Liver (tissue), 9 donors: ENCODE results near the gene CNIH2. TPM values are rescaled to one million over a fixed set of nuclear protein-coding genes. Genes with fewer than 3 reads are reported as not detected.
"Not testable (repeated sequence)": the region's sequence is repeated elsewhere in the genome, so short reads cannot be mapped to it uniquely, and the experiment has no call there.

Experiments
- DNase-seq: peaks from one replicate; pipeline ENCODE4 v3.0.0-alpha.2; 2017; ENCODE audit warnings: low spot score
- H3K27ac ChIP-seq, 2 donors: one replicate each; pipeline ENCODE4 v1.7.0; 2013; ENCODE audit warnings: inconsistent platforms in 2 of 2, low read length in 2 of 2, control low read depth in 1 of 2, low read depth in 1 of 2, mild to moderate bottlenecking in 1 of 2
- H3K27me3 ChIP-seq, 4 donors: one replicate each; pipeline versions ENCODE4 v1.6.1 to v1.7.0; 2013; ENCODE audit warnings: low read length in 3 of 4, inconsistent platforms in 1 of 4, mild to moderate bottlenecking in 1 of 4, moderate library complexity in 1 of 4; ENCODE audit not compliant: control insufficient read depth in 4 of 4, insufficient read depth in 4 of 4
- H3K36me3 ChIP-seq, 4 donors: one replicate each; pipeline versions ENCODE4 v1.6.1 to v1.7.0; 2013; ENCODE audit warnings: low read length in 3 of 4, mild to moderate bottlenecking in 3 of 4, low read depth in 1 of 4, moderate library complexity in 1 of 4; ENCODE audit not compliant: control insufficient read depth in 4 of 4, insufficient read depth in 3 of 4
- H3K4me1 ChIP-seq, 4 donors: one replicate each; pipeline versions ENCODE4 v1.6.1 to v1.7.0; 2013; ENCODE audit warnings: low read length in 3 of 4, mild to moderate bottlenecking in 3 of 4, moderate library complexity in 1 of 4; ENCODE audit not compliant: control insufficient read depth in 4 of 4, insufficient read depth in 4 of 4
- H3K4me3 ChIP-seq, 3 donors: one replicate each; pipeline versions ENCODE4 v1.6.1 to v1.7.0; 2013; ENCODE audit warnings: low read length in 3 of 3, control low read depth in 1 of 3, low read depth in 1 of 3, mild to moderate bottlenecking in 1 of 3
- H3K9ac ChIP-seq, 2 donors: one replicate each; pipeline ENCODE4 v1.7.0; 2013; ENCODE audit warnings: low read length in 2 of 2, mild to moderate bottlenecking in 2 of 2, moderate library complexity in 2 of 2, control low read depth in 1 of 2, low read depth in 1 of 2
- H3K9me3 ChIP-seq, 4 donors: one replicate each; pipeline versions ENCODE4 v1.6.1 to v1.7.0; 2013; ENCODE audit warnings: low read length in 3 of 4; ENCODE audit not compliant: control insufficient read depth in 4 of 4
- EGR1 ChIP-seq, 2 donors: IDR thresholded peaks; 2 replicates each; pipeline ENCODE4 v1.6.1; 2016 to 2018; ENCODE audit warnings: antibody characterized with exemption in 2 of 2, low read depth in 2 of 2
- FOXA1 ChIP-seq: IDR thresholded peaks from 2 replicates; pipeline ENCODE4 v1.6.1; 2016; ENCODE audit warnings: antibody characterized with exemption
- FOXA2 ChIP-seq: IDR thresholded peaks from 2 replicates; pipeline ENCODE4 v1.6.1; 2016; ENCODE audit warnings: antibody characterized with exemption
- GABPA ChIP-seq, 2 donors: IDR thresholded peaks in 1 of 2; conservative IDR thresholded peaks in 1 of 2; 2 replicates each; pipeline ENCODE4 v1.6.1; 2016; ENCODE audit warnings: antibody characterized with exemption in 2 of 2, mild to moderate bottlenecking in 1 of 2, moderate library complexity in 1 of 2
- HNF4A ChIP-seq, 2 donors: conservative IDR thresholded peaks; 2 replicates each; pipeline ENCODE4 v1.6.1; 2016; ENCODE audit warnings: antibody characterized with exemption in 2 of 2, mild to moderate bottlenecking in 2 of 2
- HNF4G ChIP-seq: IDR thresholded peaks from 2 replicates; pipeline ENCODE4 v1.6.1; 2016; ENCODE audit warnings: antibody characterized with exemption
- JUND ChIP-seq, 2 donors: IDR thresholded peaks; 2 replicates each; pipeline ENCODE4 v1.6.1; 2016; ENCODE audit warnings: antibody characterized with exemption in 2 of 2
- NR2F2 ChIP-seq: IDR thresholded peaks from 2 replicates; pipeline ENCODE4 v1.6.1; 2016; ENCODE audit warnings: antibody characterized with exemption
- RAD21 ChIP-seq, 2 donors: IDR thresholded peaks; 2 replicates each; pipeline ENCODE4 v1.6.1; 2016; ENCODE audit warnings: antibody characterized with exemption in 2 of 2, mild to moderate bottlenecking in 2 of 2
- REST ChIP-seq: IDR thresholded peaks from 2 replicates; pipeline ENCODE4 v1.6.1; 2016; ENCODE audit warnings: antibody characterized with exemption, mild to moderate bottlenecking
- RXRA ChIP-seq, 2 donors: IDR thresholded peaks; 2 replicates each; pipeline ENCODE4 v1.6.1; 2017 to 2018; ENCODE audit warnings: antibody characterized with exemption in 2 of 2, mild to moderate bottlenecking in 1 of 2
- SP1 ChIP-seq: IDR thresholded peaks from 2 replicates; pipeline ENCODE4 v1.6.1; 2018; ENCODE audit warnings: antibody characterized with exemption, mild to moderate bottlenecking
- TAF1 ChIP-seq: conservative IDR thresholded peaks from 2 replicates; pipeline ENCODE4 v1.6.1; 2016; ENCODE audit warnings: antibody characterized with exemption, mild to moderate bottlenecking
- YY1 ChIP-seq: IDR thresholded peaks from 2 replicates; pipeline ENCODE4 v1.6.1; 2016; ENCODE audit warnings: antibody characterized with exemption, mild to moderate bottlenecking
- ZBTB33 ChIP-seq: IDR thresholded peaks from 2 replicates; pipeline ENCODE4 v1.6.1; 2016; ENCODE audit warnings: antibody characterized with exemption
- WGBS: extraction: QIAGEN DNeasy Blood & Tissue Kit; methylation state at CpG from one replicate; pipeline ENCODE4 v1.1.7; 2013; 5-methylcytosine and 5-hydroxymethylcytosine counted together
- polyA plus RNA-seq, 2 donors: library from polyadenylated mRNA; stranded (reverse) in 1 of 2; unstranded in 1 of 2; fragments of 200-250 nt in 1 of 2; fragments of >200 nt in 1 of 2; fragmentation: Nextera tagmentation in 1 of 2; extraction: Ambion mirVana in 1 of 2; gene quantifications; one replicate each; pipeline versions ENCODE4 v1.2.1 to v1.2.3, GENCODE V29; 2013 to 2015
- total RNA-seq, 2 donors: library from RNA; depleted of rRNA; stranded (reverse); fragments of >200 nt; gene quantifications; one replicate each; pipeline ENCODE4 v1.2.3, GENCODE V29; 2014
- TF ChIP-seq, protein P1 (sequence below): fragments of 150-350 bp; IDR thresholded peaks from 2 replicates; pipeline ENCODE4 v1.5.1; 2017; ENCODE audit warnings: improper control_type of control experiment, low read depth, low read length; ENCODE audit not compliant: missing input control
- TF ChIP-seq, protein P2 (sequence below): IDR thresholded peaks from 2 replicates; pipeline ENCODE4 v1.6.1; 2016; ENCODE audit warnings: antibody characterized with exemption
- TF ChIP-seq, protein P3 (sequence below): IDR thresholded peaks from 2 replicates; pipeline ENCODE4 v1.6.1; 2016; ENCODE audit warnings: antibody characterized with exemption
- donor health status: healthy.
- donor health status: healthy.
- donor health status: healthy.
- donor health status: healthy.
- donor health status: healthy.

CNIH2 gene
- total and polyA plus RNA-seq, 4 donors = 0.07 TPM; not detected in 3

GRCh38 chr11:66275984-66276612 is 1.9 kb upstream of the CNIH2 start:
- Histone ChIP-seq H3K4me3 (no peak overlapping the region), H3K9me3 (no peaks in the 10 kb centered on the region), H3K27me3 (no peaks in the 10 kb centered on the region), H3K9ac (no peak overlapping the region), H3K36me3 (peaks cover 11 to 49% (median 32%) of the 10 kb centered on the region in 4 donors), H3K4me1 (peaks cover 2 to 8% (median 5%) of the 10 kb centered on the region in 4 donors), H3K27ac (no peak overlapping the region)
- WGBS = 94% methylated on average over 14 of the region's 14 CpGs
- TF ChIP-seq JUND (IDR thresholded peaks at IDR 0.05) (no peak), RXRA (IDR thresholded peaks at IDR 0.05) (no peak), YY1 (no peak), HNF4G (no peak), REST (no peak), TAF1 (no peak), FOXA2 (no peak), NR2F2 (no peak), GABPA (IDR thresholded peaks at IDR 0.05 in 1 of 2, conservative IDR thresholded peaks at IDR 0.05 in 1 of 2) (no peak), EGR1 (IDR thresholded peaks at IDR 0.05; ENCODE audit: low read depth in 2 of 2) (no peak), ZBTB33 (no peak), RAD21 (IDR thresholded peaks at IDR 0.05) (no peak), FOXA1 (no peak), SP1 (no peak), HNF4A (conservative IDR thresholded peaks at IDR 0.05) (no peak)
- TF ChIP-seq, protein P1, sequence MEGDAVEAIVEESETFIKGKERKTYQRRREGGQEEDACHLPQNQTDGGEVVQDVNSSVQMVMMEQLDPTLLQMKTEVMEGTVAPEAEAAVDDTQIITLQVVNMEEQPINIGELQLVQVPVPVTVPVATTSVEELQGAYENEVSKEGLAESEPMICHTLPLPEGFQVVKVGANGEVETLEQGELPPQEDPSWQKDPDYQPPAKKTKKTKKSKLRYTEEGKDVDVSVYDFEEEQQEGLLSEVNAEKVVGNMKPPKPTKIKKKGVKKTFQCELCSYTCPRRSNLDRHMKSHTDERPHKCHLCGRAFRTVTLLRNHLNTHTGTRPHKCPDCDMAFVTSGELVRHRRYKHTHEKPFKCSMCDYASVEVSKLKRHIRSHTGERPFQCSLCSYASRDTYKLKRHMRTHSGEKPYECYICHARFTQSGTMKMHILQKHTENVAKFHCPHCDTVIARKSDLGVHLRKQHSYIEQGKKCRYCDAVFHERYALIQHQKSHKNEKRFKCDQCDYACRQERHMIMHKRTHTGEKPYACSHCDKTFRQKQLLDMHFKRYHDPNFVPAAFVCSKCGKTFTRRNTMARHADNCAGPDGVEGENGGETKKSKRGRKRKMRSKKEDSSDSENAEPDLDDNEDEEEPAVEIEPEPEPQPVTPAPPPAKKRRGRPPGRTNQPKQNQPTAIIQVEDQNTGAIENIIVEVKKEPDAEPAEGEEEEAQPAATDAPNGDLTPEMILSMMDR = no peak
- TF ChIP-seq, protein P2, sequence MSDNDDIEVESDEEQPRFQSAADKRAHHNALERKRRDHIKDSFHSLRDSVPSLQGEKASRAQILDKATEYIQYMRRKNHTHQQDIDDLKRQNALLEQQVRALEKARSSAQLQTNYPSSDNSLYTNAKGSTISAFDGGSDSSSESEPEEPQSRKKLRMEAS = no peak
- TF ChIP-seq, protein P3, sequence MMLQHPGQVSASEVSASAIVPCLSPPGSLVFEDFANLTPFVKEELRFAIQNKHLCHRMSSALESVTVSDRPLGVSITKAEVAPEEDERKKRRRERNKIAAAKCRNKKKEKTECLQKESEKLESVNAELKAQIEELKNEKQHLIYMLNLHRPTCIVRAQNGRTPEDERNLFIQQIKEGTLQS = no peak
- no peak for DNase-seq

GRCh38 chr11:66276619-66277018 is 1.4 kb upstream of the CNIH2 start:
- not testable (repeated sequence) for H3K9me3 ChIP-seq, H3K4me3 ChIP-seq, DNase-seq, H3K4me1 ChIP-seq, H3K9ac ChIP-seq, H3K27me3 ChIP-seq, H3K27ac ChIP-seq
- peaks cover 11 to 47% (median 32%) of the 10 kb centered on the region in 4 donors for H3K36me3 ChIP-seq
- WGBS = 90% methylated on average over 13 of the region's 13 CpGs

DNA sequence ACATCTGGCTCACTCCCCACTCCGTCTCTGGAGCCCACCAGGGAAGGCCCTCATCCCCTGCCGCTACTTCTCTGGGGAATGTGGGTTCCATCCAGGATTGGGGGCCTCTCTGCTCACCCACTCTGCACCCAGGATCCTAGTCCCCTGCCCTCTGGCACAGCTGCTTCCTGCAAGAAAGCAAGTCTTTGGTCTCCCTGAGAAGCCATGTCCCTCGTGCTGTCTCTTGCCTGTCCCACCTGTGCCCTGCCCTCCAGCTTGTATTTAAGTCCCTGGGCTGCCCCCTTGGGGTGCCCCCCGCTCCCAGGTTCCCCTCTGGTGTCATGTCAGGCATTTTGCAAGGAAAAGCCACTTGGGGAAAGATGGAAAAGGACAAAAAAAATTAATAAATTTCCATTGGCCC is 911 bp upstream of the CNIH2 start:
- H3K27ac ChIP-seq, DNase-seq, H3K4me3 ChIP-seq, H3K9ac ChIP-seq, H3K4me1 ChIP-seq, H3K27me3 ChIP-seq, H3K9me3 ChIP-seq: not testable (repeated sequence)
- peaks cover 11 to 43% (median 28%) of the 10 kb centered on the region in 4 donors for H3K36me3 ChIP-seq
- WGBS = 82% methylated on average over 4 of the region's 4 CpGs
